HG03342 (cell line): ENCODE data around the gene OLFML3.

Experiments used
- ATAC-seq: cut with Tn5 transposase; IDR thresholded peaks from one replicate; pipeline ENCODE4 v1.9.1; 2021; ENCODE audit warnings: mild to moderate bottlenecking, moderate library complexity; ENCODE audit not compliant: unreplicated experiment

OLFML3 gene

GRCh38 chr1:114023377-114023776 is 44.1 kb downstream of the OLFML3 start:
- ATAC-seq, result no peak

GRCh38 chr1:114024049-114024448 is 44.8 kb downstream of the OLFML3 start:
- ATAC-seq, result no peak

- ATAC-seq, result no peak
Measured at GRCh38 chr1:114025609-114026401, 46.5 kb downstream of the OLFML3 start.

GRCh38 chr1:114026797-114027196 is 47.5 kb downstream of the OLFML3 start:
- no peak for ATAC-seq
